Pulmonary artery endothelial cell (primary cell): ENCODE measurements around the gene MSANTD3. TPM values are rescaled to one million over a fixed set of nuclear protein-coding genes. Genes with fewer than 3 reads are reported as not detected.
"Not testable (repeated sequence)": the region's sequence is repeated elsewhere in the genome, so short reads cannot be mapped to it uniquely, and the experiment has no call there.

Source experiments
- DNase-seq: peaks from one replicate; pipeline ENCODE4 v3.0.0-alpha.2; 2011; ENCODE audit warnings: low read depth, low spot score
- total RNA-seq: library from RNA; depleted of rRNA; stranded (reverse); fragments of >200 nt; gene quantifications from 2 replicates; pipeline ENCODE4 v1.2.3, GENCODE V29; 2014

MSANTD3 gene
- total RNA-seq, 1 donor from 2014 or later: 66.4 TPM

- peak; percentile 95 for DNase-seq
Observed at GRCh38 chr9:100428871-100429654, 2.1 kb downstream of the MSANTD3 start.

DNA sequence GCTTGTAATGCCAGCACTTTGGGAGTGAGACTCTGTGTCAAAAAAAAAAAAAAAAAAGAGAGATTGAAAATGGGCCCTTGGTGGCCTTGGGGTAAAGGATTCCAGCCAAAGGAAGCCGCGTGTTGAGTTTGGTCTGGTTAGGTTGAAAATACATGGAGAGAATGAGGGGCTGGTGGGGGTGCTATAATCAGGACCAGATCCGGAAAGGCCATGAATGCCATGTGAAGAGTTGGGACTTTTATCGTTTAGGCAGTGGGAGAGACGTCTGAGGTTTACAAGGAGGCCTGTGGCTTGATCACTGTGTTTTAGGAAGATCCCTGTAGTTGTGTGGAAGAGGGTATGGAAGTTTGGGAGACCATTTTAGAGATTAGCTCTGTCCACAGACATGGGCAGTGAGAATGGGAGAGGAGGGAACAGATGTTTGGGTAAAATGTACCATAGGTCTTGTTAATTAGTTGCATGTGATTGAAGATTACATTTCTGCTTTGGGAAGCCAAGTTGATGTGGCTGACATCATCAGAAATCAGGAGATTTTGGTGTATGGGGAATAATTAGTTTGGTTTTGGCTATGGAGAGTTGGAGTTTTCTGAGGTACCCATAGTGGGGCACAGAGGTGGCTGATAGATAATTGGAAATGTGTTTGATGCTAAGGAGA lies 3.5 kb downstream of the MSANTD3 start:
- DNase-seq: no peak

DNA sequence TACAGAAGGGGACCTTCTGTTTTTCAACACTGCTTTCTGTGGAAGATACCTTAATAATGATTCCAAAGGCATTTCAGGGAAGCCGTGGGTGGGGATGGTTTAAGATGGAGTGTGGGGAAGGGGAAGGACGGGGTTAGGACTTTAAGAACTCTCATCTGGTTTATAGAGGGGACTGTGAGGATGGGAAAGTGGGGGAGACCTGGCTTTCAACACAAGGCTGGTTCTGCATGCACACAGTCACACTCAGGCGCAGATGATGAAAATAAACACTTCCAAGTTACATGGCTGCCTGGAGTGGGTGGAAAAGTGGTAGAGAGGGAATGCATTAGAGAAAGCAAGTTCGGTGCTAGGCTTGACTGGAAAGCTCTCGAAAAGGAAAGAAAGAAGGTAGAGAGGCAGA lies 4.9 kb downstream of the MSANTD3 start:
- DNase-seq: no peak

DNA sequence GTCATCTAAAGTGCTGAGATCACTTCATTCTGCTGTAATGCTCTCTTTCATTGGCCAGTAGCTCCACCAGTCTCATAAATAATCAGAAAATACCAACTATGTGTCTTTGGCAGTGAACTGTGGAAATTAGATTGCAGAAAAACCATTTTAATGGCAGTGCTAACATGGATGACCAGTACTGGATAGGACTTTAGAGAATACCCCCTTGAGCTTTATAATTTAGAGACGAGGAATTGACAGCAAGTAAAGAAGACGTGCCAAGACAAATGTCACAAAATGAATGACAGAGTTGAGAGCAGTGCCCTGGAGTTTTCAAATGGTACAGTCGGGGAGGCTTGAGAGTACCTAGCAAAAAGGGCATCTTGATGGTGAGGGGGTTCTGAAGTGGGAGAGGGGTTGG lies 5.8 kb downstream of the MSANTD3 start:
- DNase-seq: no peak

DNA sequence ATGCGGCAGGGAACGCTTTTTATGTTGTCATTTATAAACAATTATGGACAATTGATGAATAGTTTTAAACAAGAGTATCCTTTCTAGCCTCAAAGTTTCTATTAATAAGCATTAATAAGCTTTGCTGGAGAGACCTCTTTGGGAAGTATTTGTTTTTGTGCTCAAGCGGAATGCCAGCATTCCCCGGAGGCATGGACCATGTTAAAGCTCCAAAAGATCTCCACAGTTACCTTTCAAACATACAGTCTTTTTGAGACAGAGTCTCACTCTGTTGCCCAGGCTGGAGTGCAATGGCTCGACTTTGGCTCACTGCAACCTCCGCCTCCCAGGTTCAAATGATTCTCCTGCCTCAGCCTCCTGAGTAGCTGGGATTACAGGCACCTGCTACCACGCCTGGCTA lies 9.6 kb downstream of the MSANTD3 start:
- DNase-seq: no peak

- DNase-seq: no peak
Observed at GRCh38 chr9:100437860-100438805, 11.2 kb downstream of the MSANTD3 start.

DNA sequence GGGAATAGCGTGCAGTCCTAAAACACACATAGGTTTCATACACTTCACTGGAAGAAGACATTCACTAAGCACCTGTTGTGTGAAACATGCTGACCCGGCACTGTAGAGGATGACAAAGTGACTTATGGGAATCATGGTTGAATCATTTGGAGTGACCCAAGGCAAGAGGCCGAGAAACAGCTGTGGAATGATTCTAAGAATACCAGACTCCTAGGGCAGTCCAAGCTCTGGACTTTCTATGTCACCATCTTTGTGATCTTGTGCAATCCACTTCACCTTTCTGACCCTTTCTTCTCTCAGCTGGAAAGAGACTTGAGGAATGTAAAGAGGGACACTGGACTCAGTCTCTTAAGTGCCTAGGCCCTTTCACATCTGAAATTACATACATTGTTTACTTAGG lies 13.1 kb downstream of the MSANTD3 start:
- no peak for DNase-seq

- DNase-seq: not testable (repeated sequence)
Observed at GRCh38 chr9:100440487-100440886, 13.5 kb downstream of the MSANTD3 start.

- no peak for DNase-seq
Observed at GRCh38 chr9:100441911-100442361, 15.0 kb downstream of the MSANTD3 start.

DNA sequence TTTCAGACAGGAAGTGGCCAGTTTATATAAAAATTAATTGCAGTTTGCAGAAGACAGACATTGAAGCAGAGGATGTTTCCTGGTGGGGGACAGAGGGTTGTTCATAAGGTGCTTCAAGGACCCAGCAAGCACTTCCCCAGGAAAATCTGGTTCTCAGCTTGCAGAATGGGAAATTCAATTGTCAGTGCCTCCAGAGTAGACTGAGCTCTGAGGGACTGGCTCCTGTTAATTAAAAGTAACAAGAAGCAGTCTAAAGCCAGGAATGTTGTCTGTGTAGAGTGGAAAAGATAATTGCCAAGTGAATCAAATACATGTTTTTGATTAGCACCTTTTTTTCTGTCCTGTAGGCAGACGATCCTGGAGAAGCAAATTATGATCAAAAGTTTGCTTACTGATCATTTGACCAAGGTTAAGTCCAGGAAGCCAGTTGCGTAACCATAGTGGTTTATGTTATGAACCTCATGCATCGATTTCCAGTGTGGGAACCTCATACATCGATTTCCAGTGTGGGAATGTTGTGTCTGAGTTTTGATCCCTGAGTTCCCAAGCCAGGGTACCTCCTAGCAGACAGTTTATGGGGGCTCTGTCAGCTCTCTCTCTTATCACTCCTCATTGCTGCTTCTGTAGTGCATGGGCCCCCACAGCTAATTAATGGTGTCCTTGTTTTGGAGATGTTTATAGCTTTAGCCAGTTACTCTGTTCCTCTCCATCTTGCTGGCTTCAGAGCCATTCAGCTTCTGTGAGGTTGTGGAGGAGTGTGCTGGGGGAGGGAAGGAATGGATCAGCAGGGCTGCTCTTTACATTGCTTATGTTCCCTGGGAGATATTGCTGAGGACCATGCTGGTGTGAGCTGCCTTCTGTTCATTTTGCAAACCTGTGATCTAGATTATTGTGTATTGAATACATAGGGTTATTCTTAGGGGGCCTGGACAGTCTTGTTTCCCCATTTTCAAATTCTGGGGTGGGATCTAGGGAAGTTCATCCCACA lies 17.1 kb downstream of the MSANTD3 start:
- DNase-seq: no peak

GRCh38 chr9:100445161-100445902 lies 18.4 kb downstream of the MSANTD3 start:
- no peak for DNase-seq

DNA sequence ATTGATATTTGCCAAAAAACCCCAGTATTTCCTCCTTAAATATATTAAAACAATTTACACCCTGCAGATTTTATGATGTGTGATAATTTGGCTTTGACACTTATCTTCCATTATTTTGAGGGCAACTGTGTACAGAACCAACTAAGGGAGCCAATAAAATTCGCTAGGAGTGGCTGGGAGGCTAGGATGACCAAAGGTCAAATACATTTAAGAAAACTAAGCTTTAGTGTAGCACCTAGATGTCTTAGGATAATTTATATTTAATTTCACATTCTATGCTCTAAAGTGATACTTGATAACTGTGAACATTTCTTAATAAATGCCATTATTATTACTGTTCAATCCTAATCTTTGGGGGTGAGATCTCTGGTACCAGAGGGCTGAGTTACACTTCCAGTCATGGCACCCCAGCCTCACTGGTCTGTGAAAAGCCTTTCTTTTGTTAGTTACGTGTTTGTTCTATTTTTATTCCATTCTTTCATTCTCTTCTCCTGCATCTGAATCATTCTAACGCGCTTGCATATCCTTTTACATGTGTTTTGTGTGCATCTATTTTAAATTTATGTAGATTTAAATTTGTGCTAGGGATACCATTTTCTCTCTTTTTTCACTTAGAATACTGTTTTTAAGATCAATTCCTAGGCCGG lies 19.1 kb downstream of the MSANTD3 start:
- no peak for DNase-seq

- DNase-seq: no peak
Observed at GRCh38 chr9:100447041-100447440, 20.1 kb downstream of the MSANTD3 start.

DNA sequence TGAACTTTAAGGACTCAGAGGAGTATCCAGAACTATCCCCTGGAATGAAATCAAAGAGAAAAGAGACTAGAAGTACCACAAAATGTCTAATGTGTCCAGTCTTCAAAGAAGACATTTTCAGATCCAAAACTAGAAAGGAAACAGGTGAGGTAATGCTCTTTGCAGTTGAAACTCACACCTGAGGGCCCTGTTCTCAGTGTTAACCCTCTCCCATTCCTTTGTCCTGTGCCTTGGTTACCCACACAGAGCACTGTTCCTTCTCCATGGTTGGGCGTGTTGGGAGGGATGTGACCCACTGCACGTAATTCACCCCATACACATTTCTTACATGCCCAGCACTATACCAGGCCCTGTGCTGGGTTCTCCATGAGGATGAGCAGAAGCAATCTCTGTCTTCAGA lies 21.3 kb downstream of the MSANTD3 start:
- DNase-seq: no peak

- DNase-seq: no peak
Observed at GRCh38 chr9:100449420-100449819, 22.5 kb downstream of the MSANTD3 start.

GRCh38 chr9:100452894-100453293 lies 26.0 kb downstream of the MSANTD3 start:
- no peak for DNase-seq

GRCh38 chr9:100455470-100455869 lies 28.5 kb downstream of the MSANTD3 start:
- DNase-seq: no peak

DNA sequence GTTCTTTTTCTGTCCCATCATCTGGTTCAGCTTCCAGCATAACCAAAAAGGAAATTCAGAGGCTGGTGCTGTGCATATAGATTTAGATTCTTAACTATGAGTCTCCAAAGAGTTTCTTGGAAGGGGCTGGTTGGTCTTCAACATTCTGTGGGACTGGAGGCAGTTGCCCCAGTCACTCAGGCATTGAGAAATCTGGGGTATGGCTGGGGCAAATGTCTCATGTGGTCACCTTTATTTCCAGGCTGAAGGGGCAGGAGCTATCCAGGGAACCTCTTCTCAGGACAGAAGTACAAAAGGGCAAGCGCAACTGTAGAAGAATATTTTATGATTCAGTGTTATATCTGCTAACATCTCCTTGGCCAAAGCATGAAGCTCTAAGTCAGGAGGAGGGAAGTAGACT lies 30.6 kb downstream of the MSANTD3 start:
- DNase-seq: no peak

- DNase-seq: no peak
Observed at GRCh38 chr9:100459963-100460362, 33.0 kb downstream of the MSANTD3 start.
